Measurements from ENCODE around the gene NF1.

DNA sequence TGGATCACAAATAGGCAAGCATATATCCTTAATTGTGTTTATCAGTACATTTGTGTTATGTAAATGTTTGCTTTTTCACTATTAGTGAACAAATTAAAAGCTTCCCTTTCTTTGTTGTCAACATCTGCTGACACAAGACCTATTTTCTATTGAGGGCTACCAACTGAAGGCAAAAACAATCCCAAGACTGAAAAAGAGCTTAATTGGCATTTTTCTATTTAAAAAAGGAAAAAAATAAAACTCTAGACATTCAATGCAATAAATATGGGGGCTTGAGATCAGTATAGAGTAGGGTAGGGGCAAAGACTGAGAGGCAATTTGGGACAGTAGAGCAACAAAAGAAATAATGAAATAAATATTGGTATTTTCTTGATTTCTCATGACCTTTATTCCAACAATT is 178.0 kb downstream of the NF1 start:
- TF ChIP-seq, protein P1, sequence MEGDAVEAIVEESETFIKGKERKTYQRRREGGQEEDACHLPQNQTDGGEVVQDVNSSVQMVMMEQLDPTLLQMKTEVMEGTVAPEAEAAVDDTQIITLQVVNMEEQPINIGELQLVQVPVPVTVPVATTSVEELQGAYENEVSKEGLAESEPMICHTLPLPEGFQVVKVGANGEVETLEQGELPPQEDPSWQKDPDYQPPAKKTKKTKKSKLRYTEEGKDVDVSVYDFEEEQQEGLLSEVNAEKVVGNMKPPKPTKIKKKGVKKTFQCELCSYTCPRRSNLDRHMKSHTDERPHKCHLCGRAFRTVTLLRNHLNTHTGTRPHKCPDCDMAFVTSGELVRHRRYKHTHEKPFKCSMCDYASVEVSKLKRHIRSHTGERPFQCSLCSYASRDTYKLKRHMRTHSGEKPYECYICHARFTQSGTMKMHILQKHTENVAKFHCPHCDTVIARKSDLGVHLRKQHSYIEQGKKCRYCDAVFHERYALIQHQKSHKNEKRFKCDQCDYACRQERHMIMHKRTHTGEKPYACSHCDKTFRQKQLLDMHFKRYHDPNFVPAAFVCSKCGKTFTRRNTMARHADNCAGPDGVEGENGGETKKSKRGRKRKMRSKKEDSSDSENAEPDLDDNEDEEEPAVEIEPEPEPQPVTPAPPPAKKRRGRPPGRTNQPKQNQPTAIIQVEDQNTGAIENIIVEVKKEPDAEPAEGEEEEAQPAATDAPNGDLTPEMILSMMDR (IDR thresholded peaks at IDR 0.05), result no peak
- no peak for TF ChIP-seq POLR2A (IDR thresholded peaks at IDR 0.05)

All from testis (tissue), 2 donors.